Skin epidermis (tissue), 12 donors: ENCODE measurements around the gene PMM2.
"Not testable (repeated sequence)": the region's sequence is repeated elsewhere in the genome, so short reads cannot be mapped to it uniquely, and the experiment has no call there.

ENCODE experiments used
- H3K27ac ChIP-seq, 21 experiments: fragments of 200-600 bp; sonication (generic) in 11 of 21; one replicate each; pipeline ENCODE4 v1.5.0; 2020; ENCODE audit warnings: mild to moderate bottlenecking in 3 of 21, inconsistent platforms in 2 of 21, moderate library complexity in 2 of 21
- H3K4me3 ChIP-seq, 7 experiments: fragments of 200-600 bp; sonication (generic) in 2 of 7; one replicate each; pipeline ENCODE4 v1.5.0; 2020; ENCODE audit warnings: inconsistent platforms in 2 of 7, mild to moderate bottlenecking in 2 of 7, moderate library complexity in 1 of 7

PMM2 gene

DNA sequence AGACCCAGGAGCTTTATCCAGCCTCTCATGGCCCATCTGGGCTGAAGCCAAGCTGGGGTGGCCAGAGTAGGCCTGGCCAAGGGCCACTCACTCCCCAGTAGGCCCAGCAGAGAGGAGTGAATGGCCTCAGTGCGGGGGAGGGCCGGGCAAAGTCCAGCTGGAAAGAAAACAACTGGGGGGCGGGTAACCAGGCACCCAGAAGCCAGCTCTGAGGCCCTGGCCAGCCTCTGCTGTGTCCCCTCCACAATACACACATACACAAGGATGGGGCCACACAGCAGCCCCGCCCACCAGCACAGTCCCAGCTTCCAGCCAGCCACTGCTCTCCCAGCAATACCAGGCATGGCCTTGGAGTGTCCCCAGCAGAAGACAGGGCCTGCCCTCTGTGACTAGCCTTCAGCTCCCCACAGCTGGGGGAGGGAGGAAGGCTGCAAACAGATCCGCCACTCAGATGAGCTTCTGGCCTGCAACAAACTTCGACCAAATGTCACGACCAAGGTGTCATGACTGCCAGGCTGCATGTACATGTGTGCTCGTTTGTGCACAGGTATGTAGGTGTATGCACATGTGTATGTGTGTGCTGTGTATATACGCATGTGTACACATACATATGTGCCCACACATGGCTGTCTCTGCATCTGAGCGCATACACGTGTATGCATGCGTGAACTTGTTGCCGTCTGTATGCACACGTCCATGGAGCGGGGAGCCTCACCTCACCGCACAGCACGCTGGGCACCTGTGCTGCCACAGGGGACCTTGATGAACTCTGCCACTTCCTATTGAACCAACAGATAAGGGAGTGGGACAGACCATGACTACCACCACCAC is 66.2 kb downstream of the PMM2 start:
- H3K4me3 ChIP-seq, result no peak overlapping the region
- peak overlapping the region in 5 of 21 experiments; percentile 1 to 24 (median 15) for H3K27ac ChIP-seq

- no peak overlapping the region for H3K4me3 ChIP-seq
Measured at GRCh38 chr16:8864480-8865110, 67.0 kb downstream of the PMM2 start.

GRCh38 chr16:8865145-8865882 is 67.7 kb downstream of the PMM2 start:
- Histone ChIP-seq H3K4me3 (no peak overlapping the region), H3K27ac (peak overlapping the region in 1 of 21 experiments; percentile 15)

More at GRCh38 chr16:8864480-8865110, 67.0 kb downstream of the PMM2 start:
- H3K27ac ChIP-seq, result peak overlapping the region in 4 of 21 experiments; percentile 7 to 24 (median 20)

DNA sequence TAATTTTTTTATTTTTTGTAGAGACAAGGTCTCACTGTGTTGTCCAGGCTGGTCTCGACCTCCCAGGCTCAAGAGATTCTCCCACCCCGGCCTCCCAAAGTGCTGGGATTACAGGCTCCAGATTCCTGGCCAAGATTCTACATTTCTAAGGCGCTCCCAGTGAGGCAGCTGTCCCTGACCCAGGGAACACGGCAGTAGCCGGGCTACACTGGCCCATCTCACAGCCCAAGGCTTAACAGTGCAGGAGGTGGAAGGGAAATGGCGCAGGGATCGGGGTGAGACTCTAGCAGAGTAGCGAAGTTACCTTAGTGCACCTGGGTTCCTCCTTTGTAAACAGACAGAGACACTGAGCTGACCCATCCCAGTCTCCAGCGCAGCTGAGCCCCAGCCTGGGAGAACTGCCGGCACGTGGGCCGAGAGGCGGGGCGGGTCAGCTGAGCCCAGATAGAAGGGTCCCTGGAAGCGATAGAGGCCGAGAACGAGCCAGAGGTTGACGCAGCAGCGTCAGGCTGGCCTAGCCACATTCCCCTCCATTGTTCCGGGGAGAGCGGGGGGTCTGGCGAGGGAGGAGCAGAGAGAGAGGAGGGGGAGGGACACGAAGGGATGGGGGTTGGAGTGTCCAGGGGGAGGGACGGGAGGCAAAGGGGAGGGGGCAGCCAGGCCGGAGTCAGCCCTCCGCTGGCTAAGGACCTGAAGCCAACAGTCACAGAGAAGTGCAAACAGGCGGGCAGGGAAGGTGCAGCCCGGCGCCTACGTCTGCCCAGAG is 68.7 kb downstream of the PMM2 start:
- Histone ChIP-seq H3K4me3 (peak overlapping the region; percentile 59 to 91 (median 73)), H3K27ac (peak overlapping the region in 14 of 21 experiments; percentile 37 to 89 (median 80))

- Histone ChIP-seq H3K4me3 (peak overlapping the region; percentile 59 to 91 (median 73)), H3K27ac (peak overlapping the region in 17 of 21 experiments; percentile 37 to 89 (median 79))
Measured at GRCh38 chr16:8866884-8867215, 69.2 kb downstream of the PMM2 start.

- peak overlapping the region in 20 of 21 experiments; percentile 17 to 89 (median 78) for H3K27ac ChIP-seq
- peak overlapping the region; percentile 59 to 91 (median 73) for H3K4me3 ChIP-seq
Measured at GRCh38 chr16:8867216-8867931, 69.7 kb downstream of the PMM2 start.

- H3K27ac ChIP-seq, result peak overlapping the region in 20 of 21 experiments; percentile 17 to 89 (median 78)
- peak overlapping the region; percentile 59 to 91 (median 73) for H3K4me3 ChIP-seq
Measured at GRCh38 chr16:8867932-8868415, 70.3 kb downstream of the PMM2 start.

DNA sequence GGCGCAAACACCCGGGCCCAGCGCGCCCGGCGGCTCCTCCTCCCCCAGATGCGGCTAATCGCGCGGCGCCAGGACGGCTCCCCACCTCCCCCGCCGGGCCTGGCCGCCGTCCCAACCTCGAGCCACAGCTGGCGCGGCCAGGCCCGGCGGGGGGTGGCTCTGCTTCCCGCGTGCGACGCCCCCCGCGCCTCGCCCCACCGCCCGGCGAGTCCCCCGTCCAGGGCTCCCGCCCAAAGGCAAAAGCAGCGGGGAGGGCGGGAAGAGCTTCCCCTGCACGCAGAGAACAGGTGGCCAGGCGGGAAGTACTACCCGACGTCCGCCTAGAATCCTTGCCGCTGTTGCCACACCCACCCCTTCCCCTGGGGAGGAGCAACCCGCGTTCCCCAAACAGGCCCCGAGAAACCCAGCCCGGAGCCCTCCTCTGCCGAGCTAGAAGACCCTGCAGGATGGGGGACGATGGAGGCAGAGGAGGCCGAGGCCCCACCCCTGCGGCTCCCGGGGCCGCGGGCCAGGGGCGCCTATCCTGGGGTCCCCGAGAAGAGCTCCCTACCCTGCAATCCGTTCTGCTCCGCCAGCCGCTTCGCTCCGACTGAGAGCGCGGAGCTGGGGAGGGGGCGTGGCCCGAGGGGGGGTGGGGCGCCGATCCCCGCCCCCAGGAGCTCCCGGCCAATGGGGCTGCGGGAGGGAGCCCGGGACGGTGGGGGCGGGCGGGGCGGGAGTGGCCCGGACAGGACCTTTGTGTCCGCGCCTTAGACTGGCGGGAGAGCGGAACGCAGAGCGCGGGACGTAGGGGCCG is 71.0 kb downstream of the PMM2 start, which contains the start of gene CARHSP1:
TSS of gene CARHSP1 (minus strand) at position 591 of the 796 bp plus-strand sequence. CDS start 9,678 bp downstream, outside the sequence.
- peak within 1 kb of the TSS; percentile 59 to 91 (median 73) for H3K4me3 ChIP-seq
- H3K27ac ChIP-seq, result peak within 1 kb of the TSS; percentile 17 to 89 (median 76)

DNA sequence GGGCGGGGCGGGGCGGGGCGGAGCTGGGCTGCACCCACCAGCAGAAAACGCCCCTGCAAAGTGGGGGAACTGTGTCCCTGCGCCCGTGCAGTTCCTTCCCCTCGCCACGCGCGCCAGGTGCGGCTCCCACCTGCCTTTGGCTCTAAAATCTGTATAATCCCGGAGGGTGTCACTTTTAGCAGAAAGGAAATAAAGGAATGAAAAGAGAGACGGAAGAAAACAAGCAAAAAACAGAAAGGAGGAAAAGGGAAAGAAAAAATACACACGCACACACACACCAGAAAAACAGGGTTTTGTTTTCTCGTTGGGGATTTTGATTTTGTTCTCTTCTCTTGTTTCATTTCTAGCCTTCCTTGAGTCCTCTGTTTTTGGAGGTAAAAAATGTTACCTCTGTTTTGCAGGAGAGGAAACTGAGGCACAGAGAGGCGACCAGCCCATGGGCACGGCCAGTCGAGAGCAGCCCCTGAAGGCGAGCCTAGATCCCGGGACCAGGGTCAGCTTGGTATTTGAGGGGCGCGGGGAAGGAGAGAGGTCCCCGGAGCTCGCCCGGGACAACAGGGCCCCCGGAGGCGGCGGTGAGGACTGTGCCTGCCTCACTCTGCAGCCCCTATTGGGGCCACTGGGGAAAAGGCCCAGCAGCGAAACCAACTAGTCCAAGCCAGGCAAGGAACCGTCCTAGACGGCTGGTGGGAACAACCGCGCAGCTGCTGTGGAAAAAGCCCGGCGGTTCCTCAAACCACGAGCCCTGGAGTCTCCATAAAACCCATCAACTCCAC is 71.8 kb downstream of the PMM2 start:
- Histone ChIP-seq H3K27ac (peak overlapping the region in 5 of 21 experiments; percentile 67 to 89 (median 76)), H3K4me3 (peak overlapping the region; percentile 59 to 91 (median 73))

DNA sequence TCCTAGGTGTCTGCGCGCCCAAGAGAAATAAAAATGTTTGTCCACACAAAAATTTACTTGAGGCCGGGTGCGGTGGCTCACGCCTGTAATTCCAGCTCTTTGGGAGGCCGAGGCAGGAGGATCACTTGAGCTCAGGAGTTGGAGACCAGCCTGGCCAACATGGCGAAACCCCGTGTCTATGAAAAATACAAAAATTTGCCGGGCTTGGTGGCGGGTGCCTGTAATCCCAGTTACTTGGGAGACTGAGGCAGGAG is 72.3 kb downstream of the PMM2 start:
- H3K4me3 ChIP-seq, H3K27ac ChIP-seq: not testable (repeated sequence)

GRCh38 chr16:8872071-8872470 is 74.4 kb downstream of the PMM2 start:
- no peak overlapping the region for H3K27ac ChIP-seq
- no peak overlapping the region for H3K4me3 ChIP-seq

DNA sequence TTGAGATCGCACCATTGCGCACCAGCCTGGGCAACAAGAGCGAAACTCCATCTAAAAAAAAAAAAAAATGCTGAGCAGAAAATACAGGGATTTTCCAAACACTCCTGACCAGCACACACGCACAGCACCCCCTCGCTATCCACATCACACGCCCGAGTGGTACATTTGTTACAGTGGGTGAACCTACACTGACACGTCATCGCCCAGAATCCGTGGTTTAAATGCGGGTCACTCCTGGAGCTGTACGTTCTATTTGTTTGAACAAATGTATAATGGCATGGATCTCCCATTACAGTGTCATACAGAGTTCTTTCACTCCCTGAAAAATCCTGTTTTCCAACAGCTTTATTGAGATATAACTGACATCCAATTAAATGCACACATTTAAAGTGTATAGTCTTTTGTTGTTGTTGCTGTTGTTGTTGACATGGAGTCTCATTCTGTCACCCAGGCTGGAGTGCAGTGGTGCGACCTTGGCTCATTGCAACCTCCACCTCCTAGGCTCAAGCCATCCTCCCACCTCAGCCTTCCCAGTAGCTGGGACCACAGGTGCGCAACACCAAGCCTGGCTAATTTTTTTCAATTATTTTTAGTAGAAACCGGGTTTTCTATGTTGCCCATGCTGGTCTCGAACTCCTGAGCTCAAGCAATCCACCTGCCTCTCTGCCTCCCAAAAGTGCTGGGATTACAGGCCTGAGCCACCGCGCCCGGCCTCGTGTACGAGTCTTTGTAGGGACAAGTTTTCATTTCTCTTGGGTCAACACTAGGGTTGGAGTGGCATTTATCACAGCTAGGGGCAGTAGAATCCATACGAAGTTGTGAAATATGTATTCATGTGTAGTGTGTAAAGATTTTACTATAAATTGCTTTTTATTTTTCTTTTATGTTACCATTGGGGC is 75.6 kb downstream of the PMM2 start:
- no peak overlapping the region for H3K27ac ChIP-seq
- H3K4me3 ChIP-seq, result no peak overlapping the region

DNA sequence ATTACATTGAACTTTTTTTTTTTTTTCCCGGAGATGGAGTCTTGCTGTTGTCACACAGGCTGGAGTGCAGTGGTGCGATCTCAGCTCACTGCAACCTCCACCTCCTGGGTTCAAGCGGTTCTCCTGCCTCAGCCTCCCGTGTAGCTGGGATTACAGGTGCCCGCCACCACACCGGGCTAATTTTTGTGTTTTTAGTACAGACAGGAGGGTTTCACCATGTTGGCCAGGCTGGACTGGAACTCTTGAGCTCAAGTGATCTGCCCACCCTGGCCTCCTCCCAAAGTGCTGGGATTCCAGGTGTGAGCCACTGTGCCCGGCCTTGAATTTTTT is 76.2 kb downstream of the PMM2 start:
- H3K27ac ChIP-seq, H3K4me3 ChIP-seq: not testable (repeated sequence)

GRCh38 chr16:8874388-8874787 is 76.7 kb downstream of the PMM2 start:
- H3K4me3 ChIP-seq, result no peak overlapping the region

DNA sequence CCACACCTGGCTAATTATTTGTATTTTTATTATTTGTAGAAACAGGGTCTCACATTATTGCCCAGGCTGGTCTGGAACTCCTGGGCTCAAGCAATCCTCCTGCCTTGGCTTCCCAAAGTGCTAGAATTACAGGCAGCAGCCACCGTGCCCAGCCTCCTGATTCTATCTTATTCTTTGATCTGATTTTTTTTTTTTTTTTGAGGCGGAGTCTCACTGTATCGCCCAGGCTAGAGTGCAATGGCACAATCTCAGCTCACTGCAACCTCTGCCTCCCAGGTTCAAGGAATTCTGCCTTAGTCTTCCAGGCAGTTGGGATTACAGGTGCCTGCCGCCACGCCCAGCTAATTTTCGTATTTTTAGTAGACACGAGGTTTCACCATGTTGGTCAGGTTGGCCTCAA is 77.7 kb downstream of the PMM2 start:
- not testable (repeated sequence) for H3K27ac ChIP-seq, H3K4me3 ChIP-seq

More at GRCh38 chr16:8874388-8874787, 76.7 kb downstream of the PMM2 start:
- no peak overlapping the region for H3K27ac ChIP-seq

GRCh38 chr16:8877894-8878522 is 80.4 kb downstream of the PMM2 start:
- Histone ChIP-seq H3K27ac (peak overlapping the region in 6 of 21 experiments; percentile 10 to 76 (median 48)), H3K4me3 (no peak overlapping the region)
